Measurements from ENCODE around the gene PLCB4.

GRCh38 chr20:9119776-9120175 lies 50.9 kb downstream of the PLCB4 start:
- TF ChIP-seq POLR2A (IDR thresholded peaks at IDR 0.05) (no peak), CTCF (IDR thresholded peaks at IDR 0.05) (no peak)

Measured in lower leg skin (tissue), 3 donors.